Epidermal melanocyte (primary cell): ENCODE results near the gene MTX2.
"Not testable (repeated sequence)": the region's sequence is repeated elsewhere in the genome, so short reads cannot be mapped to it uniquely, and the experiment has no call there.

Experiments
- DNase-seq: peaks from one replicate; pipeline ENCODE4 v3.0.0; 2011; ENCODE audit warnings: low spot score; ENCODE audit not compliant: insufficient read length

The MTX2 gene

DNA sequence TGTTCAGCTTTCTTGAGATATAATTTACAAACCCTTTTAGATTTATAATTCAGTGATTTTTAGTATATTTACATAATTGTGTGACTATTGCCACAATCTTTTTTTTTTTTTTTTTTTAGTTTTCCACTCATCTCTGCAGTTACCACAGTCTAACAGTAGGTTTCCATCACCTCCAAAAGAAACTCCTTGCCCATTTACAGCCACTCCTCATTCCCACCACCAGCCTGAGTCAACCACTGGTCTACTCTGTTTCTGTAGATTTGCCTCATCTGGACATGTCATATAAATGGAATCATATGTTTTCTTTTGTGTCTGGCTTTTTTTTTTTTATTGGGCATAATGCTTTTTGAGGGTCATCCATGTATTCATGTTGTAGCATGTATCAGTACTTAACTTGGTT is 16.1 kb downstream of the MTX2 start:
- DNase-seq, result no peak

DNA sequence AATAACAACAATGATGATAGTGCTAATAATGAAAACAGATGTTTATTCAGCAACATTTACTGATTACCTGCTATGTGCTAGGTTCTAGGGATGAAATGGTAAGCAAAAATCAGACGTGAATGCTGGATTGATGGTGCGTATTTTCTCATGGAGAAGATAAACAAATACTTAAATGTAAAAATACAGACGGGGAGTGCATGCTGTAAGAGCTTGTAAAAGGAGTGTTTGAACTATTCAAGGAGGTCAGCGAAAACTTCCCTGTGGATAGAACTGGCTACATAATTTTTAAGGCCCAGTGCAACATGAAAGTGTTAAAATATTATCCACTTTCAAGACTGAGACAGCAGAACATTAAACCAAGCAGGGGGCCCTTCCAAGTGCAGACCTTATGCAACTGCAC is 22.1 kb downstream of the MTX2 start:
- DNase-seq, result no peak

DNA sequence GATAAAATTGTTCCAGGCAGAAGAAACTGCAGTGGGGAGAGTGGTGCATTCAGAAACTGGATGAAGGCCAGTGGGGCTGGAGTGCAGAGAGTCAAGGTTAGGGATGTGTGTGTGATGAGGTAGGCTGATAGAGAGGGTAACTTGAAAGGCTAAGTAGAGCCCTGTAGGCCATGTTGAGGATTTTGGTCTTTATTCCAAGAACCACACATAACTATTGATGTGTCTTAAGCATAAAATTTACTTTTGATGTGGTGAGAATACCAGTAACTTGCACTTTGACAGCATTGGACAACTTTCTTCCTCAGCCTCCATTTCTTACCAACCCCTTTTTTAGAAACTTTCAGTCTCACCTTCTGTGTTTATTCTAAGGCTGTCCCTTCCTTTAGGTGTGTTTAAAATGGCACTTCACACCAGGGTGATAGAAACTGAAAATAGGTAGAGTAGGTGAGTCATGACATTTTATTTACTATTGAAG is 22.6 kb downstream of the MTX2 start:
- no peak for DNase-seq

DNA sequence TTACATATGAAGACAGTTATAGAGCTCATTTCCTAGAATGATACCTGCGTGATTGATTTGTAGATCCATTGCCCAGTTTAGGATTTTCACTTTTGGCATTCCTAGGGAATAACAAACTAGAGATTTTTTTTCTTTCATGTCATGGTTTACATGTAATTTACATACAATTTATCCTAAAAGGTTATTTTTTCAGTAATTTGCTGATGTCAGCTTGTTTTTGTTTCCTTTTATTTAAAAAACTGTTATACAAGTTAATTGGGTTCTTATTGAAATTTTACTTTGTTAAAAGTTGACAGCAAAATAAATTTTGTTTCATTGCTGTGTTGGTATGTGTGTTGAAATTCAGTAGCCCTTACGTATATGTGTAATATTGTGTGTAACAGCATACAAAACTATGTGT is 23.4 kb downstream of the MTX2 start:
- no peak for DNase-seq

DNA sequence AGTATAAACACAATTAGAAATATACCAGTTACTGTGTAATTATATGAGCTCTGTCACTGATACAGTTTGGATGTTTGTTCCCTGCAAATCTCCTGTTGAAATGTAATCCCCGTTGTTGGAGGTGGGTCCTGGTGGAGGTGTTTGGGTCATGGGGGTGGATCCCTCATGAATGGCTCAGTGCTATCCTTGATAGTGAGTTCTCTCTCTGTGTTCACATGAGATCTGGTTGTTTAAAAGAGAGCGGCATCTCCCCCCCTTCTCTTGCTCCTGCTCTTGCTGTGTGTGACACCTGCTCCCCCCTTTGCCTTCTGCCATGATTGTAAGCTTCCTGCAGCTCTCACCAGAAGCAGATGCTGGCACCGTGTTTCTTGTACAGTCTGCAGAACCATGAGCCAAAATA is 24.1 kb downstream of the MTX2 start:
- DNase-seq, result no peak

DNA sequence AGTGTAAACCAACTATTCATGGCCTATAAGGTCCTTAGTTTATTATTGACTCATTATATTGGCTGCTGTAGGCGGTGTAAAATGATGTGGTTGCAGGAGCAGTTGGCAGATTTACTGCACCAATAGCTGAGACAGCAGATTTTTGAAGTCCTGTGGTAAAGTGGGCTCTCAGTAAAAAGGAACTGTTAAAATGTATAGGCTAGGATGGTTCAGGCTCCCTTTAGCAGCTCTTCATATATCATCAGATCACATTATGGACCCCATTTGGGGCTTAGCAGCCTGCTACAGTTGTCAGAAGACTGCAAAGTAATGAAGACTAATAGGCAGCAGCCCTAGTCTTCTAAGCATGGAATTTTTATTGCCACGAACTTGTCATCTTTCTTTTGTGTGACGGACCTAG is 27.8 kb downstream of the MTX2 start:
- no peak for DNase-seq

DNA sequence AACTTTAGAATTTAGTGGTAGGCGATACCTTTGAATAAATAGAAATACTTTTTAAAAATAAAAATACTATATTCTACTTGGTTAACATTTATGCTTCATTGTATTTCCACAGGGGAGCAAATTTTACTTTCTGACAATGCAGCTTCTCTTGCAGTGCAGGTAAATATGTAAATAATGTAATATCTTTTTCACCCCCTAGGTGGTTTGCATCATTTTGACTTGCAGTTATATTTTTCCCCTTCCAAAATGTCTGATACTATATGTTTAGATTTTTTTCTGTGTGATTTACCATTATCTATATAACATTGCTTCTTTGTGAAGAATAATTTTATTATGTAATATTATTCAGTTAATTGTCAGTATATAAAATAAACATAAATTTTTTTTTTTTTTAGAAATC is 28.5 kb downstream of the MTX2 start:
- DNase-seq, result no peak

DNA sequence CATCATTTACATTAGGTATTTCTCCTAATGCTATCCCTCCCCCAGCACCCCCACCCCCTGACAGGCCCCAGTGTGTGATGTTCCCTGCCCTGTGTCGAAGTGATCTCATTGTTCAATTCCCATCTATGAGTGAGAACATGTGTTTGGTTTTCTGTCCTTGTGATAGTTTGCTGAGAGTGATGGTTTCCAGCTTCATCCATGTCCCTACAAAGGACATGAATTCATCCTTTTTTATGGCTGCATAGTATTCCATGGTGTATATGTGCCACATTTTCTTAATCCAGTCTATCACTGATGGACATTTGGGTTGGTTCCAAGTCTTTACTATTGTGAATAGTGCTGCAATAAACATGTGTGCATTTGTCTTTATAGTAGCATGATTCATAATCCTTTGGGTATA is 36.8 kb downstream of the MTX2 start:
- DNase-seq, result not testable (repeated sequence)

DNA sequence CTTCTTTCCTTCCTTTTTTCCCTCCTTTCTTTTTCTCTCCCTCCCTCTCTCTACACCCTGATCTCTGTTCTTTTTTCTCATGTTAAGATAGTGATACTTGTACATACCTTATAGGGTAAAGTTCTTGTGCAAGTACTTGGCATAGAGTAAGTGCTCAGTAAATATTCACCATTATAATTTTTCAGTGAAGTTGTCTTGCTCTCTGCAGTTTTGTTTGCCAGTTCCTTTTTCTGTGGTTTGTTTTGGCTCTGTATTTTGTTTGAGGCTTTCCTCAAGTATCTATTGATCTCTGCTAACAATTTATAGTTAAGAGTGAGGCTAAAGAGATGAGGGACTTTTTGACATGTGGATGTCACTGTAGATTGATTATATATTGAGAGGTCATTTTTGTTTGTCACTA is 48.0 kb downstream of the MTX2 start:
- DNase-seq, result no peak

DNA sequence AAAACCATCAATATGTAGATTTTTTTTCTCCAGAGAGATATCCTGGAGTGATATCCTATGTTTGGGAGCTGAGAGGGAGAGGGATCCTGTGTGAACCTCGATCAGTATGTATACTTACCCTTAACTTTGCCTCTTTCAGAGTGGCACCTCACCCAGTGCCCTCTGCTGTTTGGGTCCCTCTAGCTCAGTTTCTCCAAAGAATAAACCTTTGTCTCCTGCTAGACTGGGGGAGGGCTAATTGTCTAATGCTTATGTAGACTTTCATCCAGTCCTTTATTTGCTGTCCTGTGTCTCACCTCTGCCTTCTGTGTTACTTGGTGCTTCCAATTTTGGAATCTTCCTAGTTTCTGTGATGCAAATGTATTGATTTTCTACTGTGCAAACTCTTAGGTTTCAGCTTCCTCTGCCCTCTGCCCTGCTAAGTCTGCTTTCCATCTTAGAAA is 48.4 kb downstream of the MTX2 start:
- DNase-seq, result no peak

DNA sequence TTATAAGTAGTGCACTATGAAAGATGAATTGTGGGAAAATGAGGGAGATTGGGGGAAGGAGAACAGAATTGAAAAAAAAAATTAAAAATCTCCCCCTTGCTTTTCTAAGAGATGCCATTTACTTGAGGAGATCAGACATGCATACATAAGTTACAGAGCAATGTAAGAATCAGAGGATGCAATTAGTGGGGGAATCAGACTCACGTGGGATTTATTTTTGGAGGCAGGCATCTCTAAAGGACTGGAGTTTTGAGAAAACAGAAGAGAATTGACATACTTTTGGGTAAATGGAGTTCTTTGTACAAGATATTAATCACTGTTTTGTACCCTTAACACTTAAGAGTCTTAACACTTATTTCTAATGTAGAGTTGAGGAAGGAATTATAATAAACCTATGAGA is 52.7 kb downstream of the MTX2 start:
- DNase-seq, result no peak

DNA sequence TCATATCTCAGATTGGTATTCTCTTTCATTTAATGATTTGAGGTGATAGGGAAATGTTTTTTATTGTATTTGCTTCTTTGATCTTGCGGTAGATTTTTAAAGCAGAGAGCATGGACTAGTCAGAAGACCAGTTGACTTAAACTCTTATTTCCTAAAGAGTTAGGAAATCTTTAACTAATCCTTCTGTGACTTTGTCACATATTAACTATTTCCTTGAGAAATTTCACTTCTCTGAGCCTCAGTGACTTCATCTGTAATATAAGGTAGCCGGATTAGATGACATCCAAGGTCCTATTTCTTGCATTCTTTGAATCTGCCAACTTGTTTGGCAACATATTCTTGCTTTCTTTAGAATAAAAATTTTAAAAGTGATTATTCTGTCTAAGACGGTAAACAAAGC is 55.6 kb downstream of the MTX2 start:
- DNase-seq, result no peak

DNA sequence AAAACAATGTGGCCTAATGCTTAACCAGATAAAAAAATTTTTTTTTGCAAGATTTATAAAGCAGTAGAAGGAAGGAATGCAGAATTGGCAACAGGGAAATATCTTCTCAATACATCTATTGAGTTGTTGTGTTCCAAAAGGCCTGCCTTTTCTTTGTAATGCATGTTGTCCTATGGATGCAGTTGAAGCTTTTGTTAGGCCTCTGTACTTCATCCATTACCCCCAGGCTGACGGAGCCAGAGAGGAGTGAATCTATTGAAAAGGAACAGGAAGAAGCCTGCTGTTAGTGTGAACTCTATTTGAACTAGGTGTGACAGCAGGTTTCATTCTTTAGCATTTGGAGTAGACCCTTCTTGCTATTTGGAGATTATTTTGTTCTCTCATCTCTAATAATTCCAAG is 56.5 kb downstream of the MTX2 start:
- DNase-seq, result no peak

DNA sequence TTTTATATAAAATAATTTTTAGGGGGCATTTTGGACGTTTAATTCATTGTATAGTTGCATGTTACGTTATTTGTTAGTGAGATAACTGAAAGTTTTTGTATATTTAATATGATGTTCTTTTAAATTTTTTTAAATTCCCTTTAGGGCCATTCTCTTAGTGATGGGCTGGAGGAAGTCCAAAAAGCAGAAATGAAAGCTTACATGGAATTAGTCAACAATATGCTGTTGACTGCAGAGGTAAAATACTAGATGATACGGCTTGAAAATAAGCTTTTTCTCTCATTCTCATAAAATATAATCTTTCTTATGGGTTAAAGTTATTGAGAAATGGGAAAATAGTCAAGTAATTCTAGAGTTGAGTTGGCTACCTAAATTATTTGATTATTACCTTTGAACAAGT is 58.9 kb downstream of the MTX2 start:
- no peak for DNase-seq

DNA sequence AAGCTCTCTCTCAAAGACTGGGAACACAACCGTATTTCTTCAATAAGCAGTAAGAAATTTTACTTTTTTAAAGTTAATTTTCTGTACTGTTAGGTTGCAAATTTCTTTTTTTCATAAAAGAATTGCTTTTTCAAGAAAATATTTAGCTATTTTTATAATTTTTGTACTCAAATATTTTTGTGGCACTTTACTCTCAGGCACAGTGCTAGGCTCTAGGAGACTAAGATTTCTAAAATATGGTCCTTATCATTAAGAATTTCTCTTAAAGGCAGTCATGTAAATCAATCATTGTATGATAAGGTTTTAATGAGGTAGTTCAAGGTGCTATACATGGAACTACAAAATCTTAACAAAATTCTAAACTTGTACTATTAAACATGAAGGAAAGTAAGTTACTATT is 61.4 kb downstream of the MTX2 start:
- DNase-seq, result no peak

DNA sequence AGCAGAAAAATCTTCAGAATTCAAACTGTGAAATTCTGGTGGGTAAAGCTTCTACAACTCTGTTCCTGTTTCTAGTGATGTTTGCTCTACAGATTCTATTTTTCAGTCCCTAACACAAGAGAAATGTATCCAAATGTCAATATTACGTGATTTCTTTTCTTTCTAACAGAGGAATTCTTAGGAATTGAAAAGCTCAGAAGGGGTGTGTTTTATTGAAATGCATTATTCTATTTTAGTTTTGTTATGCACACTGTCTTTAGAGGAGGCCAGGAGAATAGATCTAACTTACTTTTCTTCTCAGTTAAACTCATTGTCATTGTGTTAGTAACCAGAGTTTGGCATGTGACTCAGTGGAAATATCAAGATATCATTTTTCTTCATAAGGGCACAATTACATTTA is 62.4 kb downstream of the MTX2 start:
- DNase-seq, result no peak

DNA sequence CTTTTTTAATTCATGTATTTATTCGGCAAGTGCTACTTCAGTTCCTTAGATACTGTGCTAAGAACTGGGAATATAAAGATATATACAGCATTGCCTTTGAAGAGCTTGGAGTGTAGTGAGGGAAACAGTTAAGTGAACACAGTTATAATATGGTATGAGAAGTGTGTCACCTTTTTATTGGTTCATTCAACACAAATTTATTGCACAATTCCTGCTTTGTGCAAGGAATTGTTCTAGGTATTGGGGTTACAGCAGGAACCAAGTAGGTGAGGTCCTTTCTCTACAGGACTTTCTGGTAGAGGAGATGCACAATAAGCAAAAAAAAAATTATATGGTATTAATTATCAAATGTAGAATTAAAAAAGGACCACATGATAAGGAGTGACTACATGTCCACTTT is 65.5 kb downstream of the MTX2 start:
- no peak for DNase-seq

DNA sequence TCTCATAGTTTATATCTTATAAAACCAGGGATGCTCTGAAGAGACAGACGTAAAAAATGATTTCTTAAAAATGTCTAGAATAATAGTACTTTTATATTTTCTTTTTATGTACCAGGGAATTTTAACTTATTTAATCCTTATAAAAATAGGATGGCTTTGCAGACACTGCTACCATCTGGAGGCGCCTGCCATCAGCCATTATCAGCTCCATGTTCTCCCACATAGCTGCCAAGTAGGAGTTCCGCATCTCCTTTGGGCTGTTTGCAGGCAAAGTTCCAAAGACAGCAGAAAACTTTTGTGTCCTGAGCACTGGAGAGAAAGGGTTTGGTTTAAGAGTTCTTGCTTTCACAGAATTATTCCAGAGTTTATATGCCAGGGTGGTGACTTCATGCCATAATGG is 69.2 kb downstream of the MTX2 start:
- no peak for DNase-seq

DNA sequence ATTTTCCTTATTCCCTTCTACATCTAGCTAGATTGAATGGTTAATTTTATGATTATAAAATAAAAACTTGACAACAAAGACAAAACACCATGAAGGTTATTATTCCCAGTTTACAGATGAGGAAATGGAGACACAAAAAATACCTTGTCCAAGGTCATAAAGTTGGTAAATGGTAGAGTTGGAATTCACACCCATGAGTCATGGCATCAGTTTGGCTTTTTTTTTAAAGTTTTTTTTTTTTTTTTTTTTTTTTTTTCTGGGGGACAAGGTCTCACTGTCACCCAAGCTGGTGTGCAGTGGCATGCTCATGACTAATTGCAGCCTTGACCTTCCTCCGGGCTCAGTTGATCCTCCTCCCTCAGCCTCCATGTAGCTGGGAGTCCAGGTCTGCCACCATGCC is 70.0 kb downstream of the MTX2 start:
- no peak for DNase-seq

DNA sequence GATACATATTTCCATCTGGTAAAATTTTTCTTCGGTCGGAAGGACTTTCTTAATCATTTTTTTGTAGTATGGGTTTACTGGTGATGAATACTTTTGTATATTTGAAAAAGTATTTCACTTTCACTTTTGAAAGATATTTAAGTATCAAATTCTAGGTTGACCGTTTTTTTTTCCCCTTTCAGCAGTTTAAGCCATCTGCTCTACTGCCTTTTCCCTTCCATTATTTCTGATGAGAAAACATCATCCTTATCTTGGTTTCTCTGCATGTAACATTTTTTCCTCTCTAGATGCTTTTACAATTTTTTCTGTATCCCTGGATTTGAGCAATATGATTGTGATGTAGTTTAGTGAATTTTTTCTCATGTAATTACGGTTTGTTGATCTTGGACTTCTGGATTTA is 87.0 kb downstream of the MTX2 start:
- no peak for DNase-seq

DNA sequence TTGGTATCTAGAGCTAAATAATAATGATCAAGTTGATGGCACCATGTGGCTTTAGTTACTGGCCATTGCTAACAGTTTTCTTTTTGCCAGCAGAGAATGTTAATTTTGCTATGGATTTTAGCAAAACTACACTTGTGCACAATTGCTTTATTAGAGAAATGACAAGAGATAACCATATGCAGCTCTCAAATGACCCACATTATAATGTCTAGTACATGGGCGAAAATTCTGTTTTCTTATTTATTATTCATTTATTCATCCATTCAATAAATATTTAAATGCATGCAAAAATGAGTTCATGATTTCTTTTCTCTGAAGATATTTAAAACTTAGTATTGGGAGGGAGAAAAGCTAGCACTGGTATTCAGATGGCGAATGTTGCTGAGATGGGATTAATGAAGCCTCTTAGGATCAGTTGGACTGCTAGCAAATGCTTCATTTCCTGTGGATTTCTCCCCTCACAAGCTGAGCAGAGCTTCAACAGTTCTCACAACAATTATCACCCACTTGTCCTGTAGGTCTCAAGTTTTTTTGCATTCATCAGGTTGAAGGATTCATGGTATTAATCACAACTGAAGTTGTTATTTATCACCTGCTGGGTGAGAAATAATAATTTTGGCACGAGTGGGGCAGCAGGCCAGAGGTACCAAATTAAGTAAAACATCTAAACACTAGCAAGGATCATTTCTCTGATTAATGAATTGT is 95.2 kb downstream of the MTX2 start:
- no peak for DNase-seq

DNA sequence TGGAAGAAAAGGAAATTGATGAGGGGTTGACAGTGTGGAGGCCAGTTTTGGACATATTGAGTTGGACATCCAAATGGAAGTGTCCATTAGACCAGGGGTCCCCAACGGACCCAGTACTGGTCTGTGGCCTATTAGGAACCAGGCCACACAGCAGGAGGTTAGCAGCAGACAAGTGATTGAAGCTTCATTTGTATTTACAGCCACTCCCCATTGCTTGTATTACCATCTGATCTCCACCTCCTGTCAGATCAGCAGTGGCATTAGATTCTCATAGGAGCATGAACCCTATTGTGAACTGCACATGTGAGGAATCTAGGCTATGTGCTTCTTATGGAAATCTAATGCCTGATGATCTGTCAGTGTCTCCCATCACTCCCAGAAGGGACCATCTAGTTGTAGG is 99.1 kb downstream of the MTX2 start:
- DNase-seq, result no peak

DNA sequence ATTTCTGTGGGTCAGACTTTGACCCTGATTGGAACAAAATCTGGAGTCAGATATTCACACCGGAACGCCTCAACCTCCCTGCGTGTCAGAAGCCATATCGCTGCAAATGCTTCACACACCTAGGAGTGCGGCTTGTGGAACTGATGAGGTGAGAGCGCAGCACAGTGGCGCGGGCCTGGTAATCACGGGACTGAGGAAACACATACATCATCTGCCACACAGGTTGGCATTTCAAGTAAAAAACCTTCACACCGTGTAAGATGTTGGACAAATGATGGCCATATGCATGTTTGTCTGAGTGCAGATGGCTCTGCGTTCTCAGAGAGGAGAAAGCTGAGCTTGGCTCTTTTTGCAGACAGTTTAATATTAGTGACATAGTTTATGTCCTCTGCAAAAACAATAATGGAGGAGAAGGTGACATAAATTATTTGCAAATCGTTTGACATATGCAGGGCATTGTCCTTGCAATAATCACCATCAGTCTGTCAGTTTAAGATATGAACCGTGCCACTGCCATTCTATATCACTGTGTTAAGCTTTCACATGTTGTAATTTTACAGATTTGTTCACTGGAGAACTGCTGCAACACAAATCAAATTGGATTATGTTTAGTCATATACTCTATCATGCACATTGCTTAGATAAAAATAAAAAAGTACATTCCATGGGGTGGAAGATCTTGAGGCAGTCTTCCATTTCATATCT is 101.4 kb downstream of the MTX2 start:
- no peak for DNase-seq
